PFSK-1 (cell line): ENCODE measurements around the gene OPN4.

Experiments
- POLR2AphosphoS5 ChIP-seq: IDR thresholded peaks from 2 replicates; pipeline ENCODE4 v1.6.1; 2012; ENCODE audit warnings: low read depth, mild to moderate bottlenecking, control low read depth, low read length, moderate library complexity
- REST ChIP-seq, 2 experiments: IDR thresholded peaks; 2 replicates each; pipeline versions ENCODE4 v1.6.1 to v1.8.0; 2011 to 2012; ENCODE audit warnings: low read depth in 2 of 2, low read length in 2 of 2, control low read depth in 1 of 2, inconsistent platforms in 1 of 2, mild to moderate bottlenecking in 1 of 2, moderate library complexity in 1 of 2; ENCODE audit not compliant: insufficient read depth in 1 of 2
- SIN3A ChIP-seq: IDR thresholded peaks from 2 replicates; pipeline ENCODE4 v1.6.1; 2012; ENCODE audit warnings: mild to moderate bottlenecking, low read length, moderate library complexity, borderline replicate concordance; ENCODE audit not compliant: insufficient read depth
- TAF1 ChIP-seq: IDR thresholded peaks from 2 replicates; pipeline ENCODE4 v1.6.1; 2012; ENCODE audit warnings: low read length, control low read depth, borderline replicate concordance; ENCODE audit not compliant: insufficient read depth

DNA sequence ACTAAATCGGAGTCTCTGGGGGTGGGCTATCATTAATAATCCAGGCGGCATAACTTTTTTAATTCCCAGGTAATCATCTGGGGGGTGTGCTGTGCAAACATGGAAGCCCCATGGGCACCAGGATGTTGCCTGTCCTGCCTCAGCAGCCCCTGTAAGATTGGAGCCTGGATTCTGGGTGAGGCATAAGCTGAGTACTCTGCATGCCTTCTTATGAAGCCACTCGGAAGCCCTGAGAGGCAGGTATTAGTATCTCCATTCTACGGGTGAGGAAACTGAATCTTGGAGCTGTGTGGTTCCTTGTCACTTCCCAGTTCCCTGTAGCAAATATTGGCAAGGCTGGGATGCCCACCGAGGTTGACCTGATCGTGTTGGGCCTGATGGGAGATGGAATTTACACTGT is 7.4 kb upstream of the OPN4 start:
- TF ChIP-seq SIN3A (no peak), TAF1 (no peak), POLR2AphosphoS5 (no peak), REST (IDR thresholded peaks at IDR 0.05; ENCODE audit: insufficient read depth in 1 of 2, low read depth in 2 of 2, low read length in 2 of 2) (no peak)
